Activated CD4-positive, alpha-beta memory T cell treated with anti-CD3 and anti-CD28 coated beads, Interleukin-2, amount 10 ng/mL, durations not matched to agents 7 days and 5 days (primary cell): Measurements from ENCODE around the gene TSGA10. TPM values are rescaled to one million over a fixed set of nuclear protein-coding genes. Genes with fewer than 3 reads are reported as not detected.
"Not testable (repeated sequence)": the region's sequence is repeated elsewhere in the genome, so short reads cannot be mapped to it uniquely, and the experiment has no call there.

Source experiments
- CTCF ChIA-PET: fragments of 350-600 bp; sonication (Branson Sonifier 250); formaldehyde crosslinking; loops from one replicate; lab custom pipeline; 2021; ENCODE audit warnings: antibody characterized with exemption, inconsistent platforms; lab: Charles Lee
- POLR2A ChIA-PET: fragments of 350-600 bp; sonication (Branson Sonifier 250); formaldehyde crosslinking; loops from one replicate; lab custom pipeline; 2021; ENCODE audit warnings: antibody characterized with exemption; lab: Charles Lee
- DNase-seq: peaks from one replicate; pipeline ENCODE4 v3.0.0-alpha.2; 2020
- H3K27ac Mint-ChIP-seq: one replicate; pipeline ENCODE4 v1.8.0; 2021; ENCODE audit warnings: mild to moderate bottlenecking, mixed read lengths
- H3K27me3 Mint-ChIP-seq: one replicate; pipeline ENCODE4 v1.8.0; 2021; ENCODE audit warnings: mixed read lengths
- H3K36me3 Mint-ChIP-seq: one replicate; pipeline ENCODE4 v1.8.0; 2021; ENCODE audit warnings: low read depth, mixed read lengths
- H3K4me1 Mint-ChIP-seq: one replicate; pipeline ENCODE4 v1.8.0; 2021; ENCODE audit warnings: mixed read lengths
- H3K4me3 Mint-ChIP-seq: one replicate; pipeline ENCODE4 v1.8.0; 2021; ENCODE audit warnings: mild to moderate bottlenecking, mixed read lengths
- H3K9me3 Mint-ChIP-seq: one replicate; pipeline ENCODE4 v1.8.0; 2021; ENCODE audit warnings: mixed read lengths
- total RNA-seq, 2 experiments: library from RNA; stranded (reverse); gene quantifications; one replicate each; pipeline ENCODE4 v1.2.3, GENCODE V29; 2021

Gene TSGA10
- total RNA-seq, 2 experiments from 2014 or later = 3.7 to 5.4 TPM

DNA sequence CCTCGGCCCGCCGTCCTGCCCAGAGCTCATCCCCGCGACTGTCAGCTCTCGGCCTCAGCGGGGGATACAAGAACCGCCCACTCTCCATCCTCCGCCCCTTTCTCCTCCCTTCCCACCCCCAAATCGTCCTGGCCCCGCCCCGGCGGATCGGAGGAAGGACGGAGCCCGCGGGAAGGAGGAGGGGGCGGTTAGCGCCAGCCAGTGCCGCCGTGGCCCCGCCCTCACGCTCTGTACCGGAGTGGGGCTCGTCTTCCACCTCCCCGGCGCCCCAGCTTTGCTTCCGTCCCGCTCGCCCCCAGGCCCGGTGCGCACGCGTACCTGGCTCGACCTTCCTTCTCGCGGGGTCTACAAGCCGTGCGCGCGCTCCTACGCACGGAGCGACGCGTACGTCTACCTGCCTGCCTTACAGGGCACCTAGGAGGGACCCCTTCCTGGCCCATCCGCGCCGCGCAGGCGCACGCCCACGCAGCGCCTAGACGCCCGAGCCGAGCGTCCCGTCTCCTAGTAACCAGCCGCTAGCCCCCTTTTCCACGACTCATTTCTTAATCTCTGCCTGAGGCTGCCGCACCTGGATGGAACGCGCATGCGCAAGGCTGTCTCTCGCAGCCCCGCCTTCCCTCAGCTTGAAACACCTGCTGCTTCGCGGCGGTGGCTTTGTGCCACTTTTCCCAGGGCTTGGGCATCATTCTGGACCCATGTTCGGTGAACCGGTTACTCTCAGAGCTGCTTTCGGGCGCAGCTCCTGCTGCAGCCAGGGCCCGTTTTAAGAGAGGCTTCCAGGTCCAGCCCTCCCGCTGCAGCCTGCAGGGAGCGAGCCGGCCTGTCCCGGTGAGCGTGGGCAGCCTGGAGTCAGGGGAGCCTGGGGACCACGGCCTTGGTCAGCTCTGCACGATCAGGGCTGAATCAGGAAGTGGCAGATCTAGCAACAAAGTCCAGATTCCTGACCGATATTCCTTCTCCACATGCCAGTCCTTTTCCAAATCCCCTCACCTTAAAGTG is 13.3 kb downstream of the TSGA10 start, which contains the start of gene C2orf15:
Gene C2orf15 (plus strand): TSS at position 598 of the 999 bp plus-strand sequence. CDS start 8,852 bp downstream, outside the sequence.
- H3K27me3 Mint-ChIP-seq = peaks cover 9% of the 10 kb centered on the region
- peak within 1 kb of the TSS; percentile 97 for H3K4me3 Mint-ChIP-seq
- peak within 1 kb of the TSS; percentile 85 for H3K27ac Mint-ChIP-seq
- DNase-seq = peak; percentile 94
- H3K36me3 Mint-ChIP-seq = peaks cover 3% of the 10 kb centered on the region
- no peaks in the 10 kb centered on the region for H3K9me3 Mint-ChIP-seq
- H3K4me1 Mint-ChIP-seq = peaks cover 23% of the 10 kb centered on the region
- CTCF ChIA-PET = interaction anchor here (0.8 to 2.0 kb wide), 7 partner anchors 9 to 56 kb away, joined by 3 to 8 read pairs (median 3); partner anchors contain the start of genes LIPT1, MITD1, MRPL30 and TSGA10
- POLR2A ChIA-PET = interaction anchor here (0.7 to 3.3 kb wide), 9 partner anchors 12 to 683 kb away, joined by 3 to 32 read pairs (median 3); partner anchors contain the start of genes EIF5B, LIPT1, MITD1 and MRPL30

DNA sequence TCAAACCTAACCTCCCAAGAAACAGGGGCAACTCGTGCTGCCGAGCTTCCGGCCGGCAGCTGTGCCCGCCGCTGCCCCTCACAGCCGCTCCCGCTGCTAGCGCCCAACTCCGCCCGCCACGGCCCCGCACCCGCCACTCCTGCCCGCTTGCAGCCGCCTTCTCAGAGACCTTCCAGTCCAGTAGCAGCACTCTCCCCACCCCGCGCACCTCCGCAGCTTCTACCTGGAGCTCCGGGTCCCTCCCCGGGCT is 14.0 kb downstream of the TSGA10 start:
- Mint-ChIP-seq H3K27ac (peak overlapping the region; percentile 85), H3K36me3 (peaks cover 3% of the 10 kb centered on the region), H3K4me1 (peaks cover 23% of the 10 kb centered on the region), H3K27me3 (peaks cover 9% of the 10 kb centered on the region), H3K9me3 (no peaks in the 10 kb centered on the region), H3K4me3 (peak overlapping the region; percentile 97)
- ChIA-PET CTCF (interaction anchor here (0.8 to 2.0 kb wide), 6 partner anchors 9 to 56 kb away, joined by 3 to 8 read pairs (median 4); partner anchors contain the start of genes LIPT1, MITD1, MRPL30 and TSGA10), POLR2A (interaction anchor here (0.8 to 3.3 kb wide), 8 partner anchors 12 to 532 kb away, joined by 3 to 32 read pairs (median 4); partner anchors contain the start of genes EIF5B, LIPT1, MITD1 and MRPL30)
- DNase-seq = no peak

DNA sequence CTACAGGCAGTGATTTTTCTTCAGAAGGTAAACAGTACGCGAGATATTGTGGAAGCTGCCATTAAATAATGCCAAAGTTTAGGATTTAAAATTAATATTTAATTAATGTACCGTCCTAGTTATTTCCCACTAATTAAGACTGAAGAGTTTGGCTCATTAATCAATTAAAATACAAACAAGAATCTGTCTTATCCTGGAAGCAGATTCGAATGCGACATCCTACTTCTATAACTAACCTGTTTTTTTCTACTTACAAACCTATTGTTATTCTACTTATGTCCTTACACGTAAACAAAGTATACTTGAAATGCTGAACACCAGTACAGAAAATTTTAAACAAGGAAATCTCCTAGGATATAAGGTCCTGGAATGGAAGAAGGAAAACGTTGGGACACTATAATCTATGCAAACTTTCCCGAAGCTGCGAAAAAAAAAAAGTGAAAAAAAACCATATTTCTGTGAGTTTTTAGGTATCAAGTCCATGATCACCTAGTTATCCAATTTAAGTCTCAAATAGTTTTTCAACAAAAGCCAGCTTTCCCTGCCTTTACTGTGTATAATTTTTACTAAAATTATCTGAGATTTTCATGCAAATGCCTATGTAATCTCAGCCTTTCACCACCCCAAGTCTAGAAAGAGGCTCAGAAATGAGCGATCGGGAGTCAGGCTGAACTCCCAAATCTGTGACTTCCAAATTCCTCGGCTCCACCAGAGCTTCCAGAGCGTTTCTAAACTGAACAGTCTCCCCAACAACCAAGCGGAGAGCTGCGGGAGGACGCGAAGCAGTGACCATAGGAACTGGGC is 14.5 kb downstream of the TSGA10 start:
- ChIA-PET POLR2A (interaction anchor here (0.8 to 3.3 kb wide), 7 partner anchors 13 to 369 kb away, joined by 3 to 32 read pairs (median 5); partner anchors contain the start of genes EIF5B, LIPT1, MITD1 and MRPL30), CTCF (interaction anchor here (0.8 to 1.8 kb wide), 5 partner anchors 10 to 55 kb away, joined by 3 to 8 read pairs (median 3); partner anchors contain the start of genes MITD1 and MRPL30)
- H3K27ac Mint-ChIP-seq = peak overlapping the region; percentile 85
- H3K9me3 Mint-ChIP-seq = peaks cover 2% of the 10 kb centered on the region
- peaks cover 3% of the 10 kb centered on the region for H3K36me3 Mint-ChIP-seq
- H3K4me1 Mint-ChIP-seq = peaks cover 23% of the 10 kb centered on the region
- H3K4me3 Mint-ChIP-seq = peak overlapping the region; percentile 97
- DNase-seq = no peak
- peaks cover 9% of the 10 kb centered on the region for H3K27me3 Mint-ChIP-seq

DNA sequence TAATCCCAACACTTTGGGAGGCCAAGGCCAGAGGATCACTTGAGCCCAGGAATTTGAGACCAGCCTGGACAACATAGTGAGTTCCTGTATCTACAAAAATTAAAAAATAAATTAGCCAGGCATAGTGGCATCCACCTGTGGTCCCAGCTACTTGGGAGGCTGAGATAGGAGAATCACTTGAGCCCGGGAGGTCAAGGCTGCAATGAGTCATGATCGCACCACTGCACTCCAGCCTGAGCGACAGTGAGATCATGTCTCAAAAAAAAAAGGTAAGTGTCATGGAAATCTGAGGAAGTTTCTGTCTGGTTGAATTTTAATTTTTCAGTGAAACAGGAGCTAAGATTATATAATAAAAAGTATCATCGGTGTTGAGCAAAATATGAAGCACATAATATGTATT is 15.7 kb downstream of the TSGA10 start:
- H3K36me3 Mint-ChIP-seq = peaks cover 3% of the 10 kb centered on the region
- H3K27ac Mint-ChIP-seq = no peak overlapping the region
- no peak for DNase-seq
- ChIA-PET CTCF (no interaction called here), POLR2A (no interaction called here)
- peaks cover 9% of the 10 kb centered on the region for H3K27me3 Mint-ChIP-seq
- peaks cover 5% of the 10 kb centered on the region for H3K9me3 Mint-ChIP-seq
- H3K4me1 Mint-ChIP-seq = peaks cover 23% of the 10 kb centered on the region
- H3K4me3 Mint-ChIP-seq = no peak overlapping the region

DNA sequence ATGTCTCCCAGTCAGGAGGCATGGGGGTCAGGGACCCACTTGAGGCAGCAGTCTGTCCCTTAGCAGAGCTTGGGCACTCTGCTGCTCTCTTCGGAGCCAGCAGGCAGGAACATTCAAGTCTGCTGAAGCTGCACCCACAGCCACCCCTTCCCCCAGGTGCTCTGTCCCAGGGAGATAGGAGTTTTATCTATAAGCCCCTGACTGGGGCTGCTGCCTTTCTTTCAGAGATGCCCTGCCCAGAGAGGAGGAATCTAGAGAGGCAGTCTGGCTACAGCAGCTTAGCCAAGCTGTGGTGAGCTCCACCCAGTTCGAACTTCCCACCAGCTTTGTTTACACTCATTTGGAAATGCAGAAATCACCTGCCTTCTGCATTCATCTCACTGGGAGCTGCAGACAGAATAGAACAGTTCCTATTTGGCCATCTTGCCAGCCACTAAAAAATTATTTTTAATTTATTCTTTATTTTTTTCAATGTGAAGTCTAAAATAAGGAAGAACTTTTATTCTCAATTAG is 19.6 kb downstream of the TSGA10 start:
- H3K27ac Mint-ChIP-seq, POLR2A ChIA-PET, H3K36me3 Mint-ChIP-seq, DNase-seq, H3K4me1 Mint-ChIP-seq, H3K4me3 Mint-ChIP-seq, CTCF ChIA-PET: not testable (repeated sequence)
- H3K27me3 Mint-ChIP-seq = peaks cover 13% of the 10 kb centered on the region
- peaks cover 21% of the 10 kb centered on the region for H3K9me3 Mint-ChIP-seq

DNA sequence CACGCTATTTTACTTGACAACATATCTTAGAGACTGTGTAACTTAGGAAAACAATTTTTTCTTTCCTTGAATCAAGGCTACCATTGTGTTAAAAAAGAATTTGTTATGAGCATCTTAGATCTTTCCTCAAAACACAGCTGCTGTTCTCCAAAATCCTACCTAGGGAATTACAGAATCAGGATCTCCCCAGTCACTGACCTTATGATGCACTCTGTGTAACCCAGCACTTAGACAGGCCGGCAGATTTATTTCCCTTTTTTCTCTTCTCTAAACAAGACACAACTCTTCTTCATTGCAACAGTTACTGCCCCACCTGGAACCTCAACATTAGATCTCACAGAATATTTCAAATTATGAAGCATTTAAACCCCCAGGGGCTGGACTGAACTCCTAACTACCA is 26.8 kb downstream of the TSGA10 start:
- Mint-ChIP-seq H3K36me3 (peaks cover 7% of the 10 kb centered on the region), H3K4me1 (no peaks in the 10 kb centered on the region), H3K27me3 (peaks cover 5% of the 10 kb centered on the region), H3K4me3 (no peak overlapping the region), H3K27ac (no peak overlapping the region), H3K9me3 (peaks cover 16% of the 10 kb centered on the region)
- no peak for DNase-seq
- CTCF ChIA-PET = no interaction called here
- POLR2A ChIA-PET = no interaction called here

DNA sequence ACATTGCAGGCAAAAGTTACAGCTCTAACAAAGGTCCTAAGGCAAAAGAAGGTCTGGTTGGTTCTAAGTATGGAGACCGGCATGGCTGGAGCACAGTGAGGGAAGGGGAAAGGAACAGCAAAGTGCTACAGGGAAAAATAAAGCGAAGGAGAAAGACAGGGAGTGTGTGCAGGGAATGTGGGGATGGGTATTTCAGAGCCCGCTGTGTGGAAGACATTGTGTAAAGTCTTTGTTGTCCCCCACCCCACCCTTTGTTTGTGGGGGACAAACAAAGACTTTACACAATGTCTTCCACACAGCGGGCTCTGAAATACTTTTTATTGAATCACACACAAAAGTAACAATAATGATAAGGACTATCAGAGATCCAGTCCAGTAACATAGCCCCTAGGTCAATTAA is 42.1 kb downstream of the TSGA10 start:
- POLR2A ChIA-PET = no interaction called here
- no peak for DNase-seq
- no peaks in the 10 kb centered on the region for H3K27me3 Mint-ChIP-seq
- no peaks in the 10 kb centered on the region for H3K9me3 Mint-ChIP-seq
- CTCF ChIA-PET = no interaction called here
- no peak overlapping the region for H3K27ac Mint-ChIP-seq
- H3K36me3 Mint-ChIP-seq = no peaks in the 10 kb centered on the region
- H3K4me1 Mint-ChIP-seq = no peaks in the 10 kb centered on the region
- no peak overlapping the region for H3K4me3 Mint-ChIP-seq

DNA sequence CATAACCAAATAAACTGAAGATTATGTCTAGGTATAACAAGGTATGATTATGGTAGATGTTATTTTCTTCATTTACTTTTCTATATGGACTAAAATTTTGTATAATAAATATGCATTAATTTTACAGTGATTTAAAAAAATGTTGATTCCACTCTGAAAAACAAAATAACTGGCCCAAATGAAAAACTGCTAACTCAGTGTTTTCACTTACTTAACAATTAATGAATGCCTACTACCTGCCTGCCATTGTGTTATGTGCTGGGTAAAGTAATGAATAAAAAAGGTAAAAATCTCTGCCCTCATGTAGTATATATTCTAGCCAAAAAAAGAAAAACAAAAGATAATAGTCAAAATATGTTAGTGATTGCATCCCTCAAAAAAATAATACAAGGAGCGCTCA is 42.8 kb downstream of the TSGA10 start:
- Mint-ChIP-seq H3K9me3 (no peaks in the 10 kb centered on the region), H3K4me1 (no peaks in the 10 kb centered on the region), H3K4me3 (no peak overlapping the region), H3K36me3 (no peaks in the 10 kb centered on the region), H3K27ac (no peak overlapping the region), H3K27me3 (no peaks in the 10 kb centered on the region)
- CTCF ChIA-PET = no interaction called here
- no peak for DNase-seq
- POLR2A ChIA-PET = no interaction called here

DNA sequence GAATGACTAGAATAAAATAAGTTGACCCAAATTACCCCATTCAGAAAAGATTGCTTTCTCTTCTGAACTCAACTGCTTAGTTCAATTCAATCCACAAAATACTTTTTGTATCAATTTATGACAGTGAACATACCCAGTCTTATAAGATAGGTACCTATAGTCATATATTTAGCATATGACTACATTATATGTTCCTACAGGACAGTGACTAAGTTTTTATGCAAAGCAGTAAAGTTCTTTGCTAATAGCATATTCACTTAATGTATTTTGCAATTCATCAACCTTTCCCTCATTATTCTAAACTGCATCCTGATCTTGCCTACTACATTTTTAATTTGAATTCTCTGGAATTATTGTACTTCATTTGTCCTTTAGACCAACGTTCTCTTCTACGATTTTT is 43.5 kb downstream of the TSGA10 start:
- Mint-ChIP-seq H3K9me3 (no peaks in the 10 kb centered on the region), H3K36me3 (no peaks in the 10 kb centered on the region), H3K4me1 (no peaks in the 10 kb centered on the region), H3K4me3 (no peak overlapping the region), H3K27me3 (no peaks in the 10 kb centered on the region), H3K27ac (no peak overlapping the region)
- no peak for DNase-seq
- CTCF ChIA-PET = no interaction called here
- POLR2A ChIA-PET = no interaction called here

DNA sequence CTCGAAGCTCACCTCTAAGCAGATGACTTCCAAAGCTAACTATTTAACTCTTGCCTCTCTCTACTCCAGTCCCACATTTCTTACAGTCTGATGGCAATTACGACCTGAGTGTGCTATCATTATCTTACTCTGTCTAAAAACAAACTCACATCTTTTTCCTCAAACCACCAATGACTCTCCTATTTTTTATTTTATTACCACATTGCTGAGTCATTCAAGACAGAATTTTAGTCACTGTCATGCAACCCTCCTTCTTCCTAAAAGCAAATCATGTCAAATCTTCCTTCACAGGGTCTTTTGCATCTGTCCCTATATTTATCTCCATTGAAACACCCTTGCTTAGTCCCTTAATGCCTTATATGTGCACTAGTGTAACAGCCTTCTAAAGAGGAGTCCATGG is 47.8 kb downstream of the TSGA10 start:
- ChIA-PET POLR2A (no interaction called here), CTCF (no interaction called here)
- Mint-ChIP-seq H3K27ac (no peak overlapping the region), H3K9me3 (no peaks in the 10 kb centered on the region), H3K36me3 (no peaks in the 10 kb centered on the region), H3K4me3 (no peak overlapping the region), H3K27me3 (no peaks in the 10 kb centered on the region), H3K4me1 (no peaks in the 10 kb centered on the region)
- DNase-seq = no peak

DNA sequence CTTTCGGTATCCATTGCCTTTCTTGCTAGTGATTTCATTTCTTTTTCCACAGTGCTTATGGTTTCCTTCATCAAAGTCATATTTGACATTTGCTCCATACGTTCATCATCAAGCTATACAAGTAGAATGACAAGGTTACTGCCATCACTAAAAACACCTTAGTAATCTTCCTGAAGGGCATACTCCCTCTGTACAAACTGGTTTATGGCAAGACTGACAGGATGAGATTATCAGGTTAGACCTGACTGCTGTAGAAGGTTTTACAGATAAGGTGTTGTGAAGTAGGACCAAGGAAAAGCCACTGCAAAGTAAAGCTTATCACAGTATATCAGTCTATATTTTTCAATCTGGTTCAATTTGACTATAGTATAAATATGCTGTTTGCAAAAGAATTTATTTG is 50.7 kb downstream of the TSGA10 start:
- no peaks in the 10 kb centered on the region for H3K9me3 Mint-ChIP-seq
- ChIA-PET POLR2A (no interaction called here), CTCF (no interaction called here)

DNA sequence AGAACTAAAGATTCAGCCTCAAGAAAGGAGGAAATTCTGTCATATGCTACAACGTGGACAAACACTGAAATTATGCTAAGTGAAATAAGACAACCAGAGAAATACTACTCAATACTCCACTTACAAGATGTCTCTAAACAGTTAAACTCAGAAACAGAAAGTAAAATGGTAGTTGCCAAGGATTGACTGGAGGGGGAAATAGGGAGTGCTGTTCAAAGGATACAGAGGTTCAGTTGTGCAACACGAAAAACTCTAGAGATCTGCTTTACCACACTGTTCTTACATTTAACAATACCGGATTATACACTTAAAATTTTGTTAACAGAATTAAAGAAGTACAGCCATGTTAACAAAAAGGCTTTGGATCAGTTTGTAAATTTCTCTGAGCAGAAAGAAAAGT is 53.0 kb downstream of the TSGA10 start:
- CTCF ChIA-PET = no interaction called here
- POLR2A ChIA-PET = no interaction called here
- H3K9me3 Mint-ChIP-seq = no peaks in the 10 kb centered on the region

More for the DNA sequence above, 50.7 kb downstream of the TSGA10 start:
- no peak overlapping the region for H3K27ac Mint-ChIP-seq
- no peak overlapping the region for H3K4me3 Mint-ChIP-seq
- H3K4me1 Mint-ChIP-seq = no peaks in the 10 kb centered on the region
- no peaks in the 10 kb centered on the region for H3K36me3 Mint-ChIP-seq
- no peak for DNase-seq
- no peaks in the 10 kb centered on the region for H3K27me3 Mint-ChIP-seq

More for the DNA sequence above, 53.0 kb downstream of the TSGA10 start:
- H3K36me3 Mint-ChIP-seq = no peaks in the 10 kb centered on the region
- H3K27me3 Mint-ChIP-seq = no peaks in the 10 kb centered on the region
- H3K4me3 Mint-ChIP-seq = no peak overlapping the region
- H3K27ac Mint-ChIP-seq = no peak overlapping the region
- DNase-seq = no peak
- H3K4me1 Mint-ChIP-seq = no peaks in the 10 kb centered on the region
